Bone marrow (tissue), 2 donors: ENCODE measurements around the gene MLPH.
"Not testable (repeated sequence)": the region's sequence is repeated elsewhere in the genome, so short reads cannot be mapped to it uniquely, and the experiment has no call there.

Source experiments
- DNase-seq, 2 donors: peaks; one replicate each; lab custom pipeline; 2025; lab: John Stamatoyannopoulos, UW

The MLPH gene

DNA sequence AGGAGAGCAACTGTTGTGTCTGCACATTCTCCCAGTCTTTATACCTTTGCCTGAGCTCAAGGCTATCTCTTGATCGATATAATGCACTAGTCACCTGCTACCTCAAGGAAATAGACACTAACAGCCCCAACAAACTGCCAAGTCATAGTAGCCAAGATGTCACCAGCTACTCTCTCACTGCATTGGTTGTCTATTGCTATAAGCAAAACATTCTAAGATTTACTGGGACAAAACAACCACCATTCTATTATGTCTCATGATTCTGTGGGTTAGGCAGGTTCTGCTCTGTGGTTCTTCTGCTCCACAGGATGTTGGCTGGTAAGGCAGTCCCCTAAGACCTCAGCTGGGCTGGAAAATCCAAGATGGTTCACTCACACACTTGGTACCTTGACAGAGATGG, 28.5 kb upstream of the MLPH start:
- no peak for DNase-seq

DNA sequence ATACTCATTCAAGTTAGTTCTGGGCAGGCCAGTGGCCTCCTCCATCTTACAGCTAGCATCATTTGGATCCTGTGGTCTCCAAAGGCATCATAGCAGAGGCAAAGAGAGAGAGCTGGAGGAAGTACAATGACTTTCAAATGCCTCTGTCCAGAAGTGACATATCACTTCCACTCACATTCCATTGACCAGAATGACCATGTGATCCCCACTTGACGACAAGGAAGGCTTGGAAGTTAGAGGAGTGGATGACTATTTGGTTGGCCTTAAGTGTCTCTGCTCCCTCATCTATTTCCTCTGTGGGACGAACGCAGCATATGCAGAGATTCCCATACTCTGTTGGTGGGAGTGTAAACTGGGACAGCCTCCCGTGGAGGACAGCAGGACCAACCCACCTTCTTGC, 27.8 kb upstream of the MLPH start:
- no peak for DNase-seq

DNA sequence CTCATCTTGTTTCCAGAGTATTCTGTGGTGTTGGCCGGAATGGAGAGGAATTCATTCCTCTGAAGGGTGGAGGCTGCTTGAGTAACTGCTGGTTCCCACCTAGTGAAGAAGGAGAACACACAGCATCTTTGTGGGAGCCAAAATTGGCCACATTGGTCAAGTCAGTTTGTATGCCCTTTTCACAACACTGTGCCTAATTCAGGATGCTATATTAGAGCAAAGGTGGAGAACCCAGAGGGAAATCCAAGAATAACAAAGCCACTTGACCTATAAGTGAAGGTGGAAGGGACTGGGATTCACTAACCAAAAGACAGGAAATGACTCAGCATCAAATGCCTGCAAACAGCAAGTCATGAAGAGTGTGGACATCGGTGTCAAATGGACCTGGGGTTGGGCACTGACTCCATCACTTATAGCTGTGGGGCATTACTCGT, 27.3 kb upstream of the MLPH start:
- DNase-seq, result no peak

DNA sequence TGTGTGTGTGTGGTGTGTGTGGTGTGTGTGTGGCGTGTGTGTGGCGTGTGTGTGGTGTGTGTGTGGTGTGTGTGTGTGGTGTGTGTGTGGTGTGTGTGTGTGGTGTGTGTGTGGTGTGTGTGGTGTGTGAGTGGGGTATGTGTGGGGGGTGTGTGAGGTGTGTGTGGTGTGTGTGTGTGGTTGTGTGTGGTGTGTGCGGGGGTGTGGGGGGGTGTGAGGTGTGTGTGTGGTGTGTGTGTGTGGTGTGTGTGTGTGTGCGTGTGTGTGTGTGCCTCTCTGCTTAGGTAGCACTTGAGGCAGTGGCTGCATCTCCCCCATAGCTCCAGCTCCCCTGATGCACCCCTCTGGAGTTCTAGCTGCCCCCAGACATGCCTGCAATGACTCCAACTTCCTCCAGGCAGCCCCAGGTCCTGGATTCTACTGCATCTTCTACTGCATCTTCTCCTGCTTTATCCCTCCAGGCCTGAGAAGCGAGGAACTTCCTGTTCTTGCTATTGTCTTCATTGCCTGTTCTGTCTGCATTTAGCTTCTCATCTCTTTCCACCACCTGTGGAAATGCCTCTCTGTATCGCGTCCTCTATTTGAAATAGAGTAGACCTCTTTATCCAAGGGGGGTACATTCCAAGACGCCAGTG, 22.2 kb upstream of the MLPH start:
- no peak for DNase-seq

DNA sequence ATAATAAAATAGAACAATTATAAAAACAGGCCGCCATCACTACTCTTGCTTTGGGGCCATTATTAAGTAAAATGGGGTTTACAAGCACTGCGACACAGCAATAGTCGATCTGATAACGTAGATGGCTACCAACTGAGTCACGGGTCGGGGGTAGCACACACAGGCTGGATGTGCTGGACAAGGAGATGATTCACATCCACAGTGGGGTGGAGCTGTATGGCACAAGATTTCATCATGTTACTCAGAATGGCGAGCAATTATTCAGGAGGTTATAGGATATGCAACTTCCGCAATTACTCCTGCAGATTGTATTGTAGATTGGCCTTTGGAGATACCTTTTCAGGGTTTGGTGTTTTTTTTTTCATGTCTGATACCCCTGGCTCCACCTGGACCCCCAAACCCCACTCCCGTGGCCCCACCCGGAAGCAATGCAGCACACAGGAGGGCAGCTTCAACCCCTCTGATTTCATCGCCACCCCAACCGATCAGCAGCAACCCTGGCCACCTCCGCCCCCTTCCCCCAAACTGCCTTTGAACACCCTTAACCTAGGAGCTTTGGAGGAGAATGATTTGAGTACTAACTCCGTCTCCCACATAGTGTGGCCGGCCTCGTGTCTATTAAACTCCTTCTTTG, 21.4 kb upstream of the MLPH start:
- DNase-seq, result no peak

DNA sequence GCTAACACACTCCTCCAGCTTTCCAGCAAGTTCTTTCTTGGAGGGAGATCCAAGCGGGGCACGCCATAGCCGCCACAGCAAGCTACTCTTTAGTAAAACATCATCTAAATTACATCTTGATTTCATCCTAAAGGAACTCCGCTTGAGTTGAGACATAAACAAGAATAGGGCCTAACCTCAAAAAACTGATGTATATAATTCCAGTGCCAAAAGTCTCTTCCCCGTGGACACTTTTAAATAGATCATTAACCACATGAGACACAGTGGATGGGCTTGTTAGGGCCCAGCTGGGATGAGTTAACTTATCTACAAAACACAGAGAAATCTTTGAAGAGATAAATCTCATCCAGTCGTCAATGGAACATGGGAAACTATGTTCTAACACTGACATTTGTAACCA, 20.8 kb upstream of the MLPH start:
- DNase-seq, result no peak

DNA sequence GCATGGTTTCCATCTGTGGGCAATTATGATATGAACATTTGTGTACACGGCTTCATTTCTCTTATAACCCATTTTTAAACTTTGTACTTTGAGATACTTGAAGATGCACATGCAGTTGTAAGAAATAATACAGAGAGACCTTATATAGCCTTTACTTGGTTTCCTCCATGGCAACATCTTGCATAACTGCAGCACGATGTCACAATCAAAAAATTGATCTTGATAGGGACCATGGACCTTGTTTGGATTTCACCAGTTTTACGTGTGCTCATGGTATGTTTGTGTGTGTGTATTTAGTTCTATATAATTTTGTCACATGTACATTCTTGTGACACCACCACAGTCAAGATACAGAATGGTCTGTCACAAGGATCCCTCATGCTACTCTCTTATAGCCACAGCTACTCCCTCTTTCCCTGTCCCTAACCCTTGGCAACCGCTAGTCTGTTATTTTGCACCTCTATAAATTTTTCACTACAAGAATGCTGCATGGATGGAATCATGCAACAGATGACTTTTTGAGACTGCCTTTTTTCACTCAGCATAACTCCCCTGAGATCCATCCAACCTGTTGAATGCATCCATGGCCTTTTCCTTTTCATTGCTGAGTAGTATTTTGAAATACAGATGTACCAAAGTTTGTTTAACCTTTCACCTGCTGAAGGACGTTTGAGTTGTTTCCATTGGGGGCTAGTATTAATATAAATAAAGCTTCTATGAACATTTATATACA, 19.4 kb upstream of the MLPH start:
- DNase-seq, result no peak

DNA sequence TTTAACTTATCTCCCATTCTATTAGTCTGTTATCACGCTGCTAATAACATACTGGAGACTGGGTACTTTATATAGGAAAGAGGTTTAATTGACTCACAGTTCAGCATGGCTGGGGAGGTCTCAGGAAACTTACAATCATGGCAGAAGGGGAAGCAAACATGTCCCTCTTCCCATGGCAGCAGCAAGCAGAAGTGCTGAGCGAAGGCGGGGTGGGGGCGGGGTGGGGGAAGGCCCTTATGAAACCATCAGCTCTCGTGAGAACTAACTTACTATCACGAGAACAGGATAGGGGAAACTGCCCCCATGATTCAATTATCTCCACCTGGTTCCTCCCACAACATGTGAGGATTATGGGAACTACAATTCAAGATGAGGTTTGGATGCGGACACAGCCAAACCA, 17.6 kb upstream of the MLPH start:
- DNase-seq, result not testable (repeated sequence)

DNA sequence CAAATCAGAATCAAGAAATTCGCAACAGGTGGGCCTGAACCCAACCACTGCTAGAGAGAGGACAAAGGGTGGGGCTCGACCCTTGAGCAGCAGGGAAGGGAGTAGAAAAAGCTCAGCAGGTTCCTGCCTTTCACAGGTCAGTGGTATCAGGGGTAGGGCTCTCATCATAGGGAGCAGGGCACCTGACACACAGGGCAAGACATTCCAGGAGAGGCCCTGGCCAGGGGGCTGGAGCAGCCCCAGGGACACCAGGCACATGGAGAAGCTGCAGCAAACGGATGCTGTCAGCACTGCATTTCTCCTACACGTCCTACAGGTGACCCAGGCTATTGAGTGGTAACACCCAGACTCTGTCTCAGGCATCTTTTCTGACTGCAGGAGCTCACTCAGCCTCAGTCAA, 17.2 kb upstream of the MLPH start:
- DNase-seq, result no peak

DNA sequence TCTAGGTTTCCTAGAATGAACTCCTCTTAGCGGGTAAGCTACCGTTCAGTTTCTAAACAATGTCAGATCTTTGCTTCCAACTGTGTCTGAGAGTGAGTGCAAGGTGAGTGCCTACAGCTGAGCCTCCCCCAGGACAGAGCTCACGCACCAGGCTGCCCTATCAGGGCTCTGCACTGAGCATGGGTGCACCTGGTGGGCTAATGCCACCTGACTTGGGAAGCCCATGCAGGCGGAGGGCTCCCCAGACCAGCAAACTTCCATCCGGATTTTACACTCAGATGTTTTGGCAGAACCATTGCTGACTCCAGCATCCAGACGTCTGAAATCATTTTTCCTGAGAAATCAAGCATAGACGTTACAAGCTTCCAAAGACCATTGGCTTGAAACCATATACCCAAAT, 16.1 kb upstream of the MLPH start:
- DNase-seq, result no peak

DNA sequence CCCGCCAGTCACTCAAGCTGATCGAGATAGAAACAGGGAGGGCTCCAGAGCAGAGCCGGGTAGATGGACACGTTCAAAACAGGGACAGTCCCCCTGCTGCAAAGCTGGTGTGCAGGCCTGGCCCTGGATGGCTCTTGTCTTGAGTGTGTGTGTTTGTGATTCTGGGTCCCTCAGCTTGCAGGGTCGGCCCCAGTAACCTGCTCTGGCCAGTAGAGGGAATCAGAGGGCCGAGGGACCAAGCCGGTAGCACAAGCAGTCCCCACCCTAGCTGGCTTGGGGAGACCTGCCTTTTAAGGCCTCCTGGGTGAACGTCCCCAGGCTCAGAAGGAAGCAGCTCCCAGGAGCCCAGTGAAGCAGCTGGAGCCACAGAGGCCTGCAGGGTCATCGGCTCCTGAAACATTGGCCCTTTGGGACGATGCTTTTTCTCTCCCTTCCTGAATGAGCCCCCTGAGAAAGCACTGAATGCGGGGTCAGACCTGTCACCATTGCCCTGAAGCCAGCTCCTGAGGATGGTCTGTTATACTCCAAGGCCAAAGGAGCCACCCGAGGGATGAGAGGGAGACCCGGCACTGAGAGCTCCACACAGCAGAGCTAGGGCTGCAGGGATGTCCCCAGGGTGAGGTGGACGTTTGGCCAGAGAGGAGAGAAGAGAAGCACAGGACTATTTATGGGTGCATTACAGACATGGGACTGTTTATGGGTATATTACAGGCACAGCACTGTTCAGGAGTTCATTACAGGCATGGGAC, 15.4 kb upstream of the MLPH start:
- no peak for DNase-seq

DNA sequence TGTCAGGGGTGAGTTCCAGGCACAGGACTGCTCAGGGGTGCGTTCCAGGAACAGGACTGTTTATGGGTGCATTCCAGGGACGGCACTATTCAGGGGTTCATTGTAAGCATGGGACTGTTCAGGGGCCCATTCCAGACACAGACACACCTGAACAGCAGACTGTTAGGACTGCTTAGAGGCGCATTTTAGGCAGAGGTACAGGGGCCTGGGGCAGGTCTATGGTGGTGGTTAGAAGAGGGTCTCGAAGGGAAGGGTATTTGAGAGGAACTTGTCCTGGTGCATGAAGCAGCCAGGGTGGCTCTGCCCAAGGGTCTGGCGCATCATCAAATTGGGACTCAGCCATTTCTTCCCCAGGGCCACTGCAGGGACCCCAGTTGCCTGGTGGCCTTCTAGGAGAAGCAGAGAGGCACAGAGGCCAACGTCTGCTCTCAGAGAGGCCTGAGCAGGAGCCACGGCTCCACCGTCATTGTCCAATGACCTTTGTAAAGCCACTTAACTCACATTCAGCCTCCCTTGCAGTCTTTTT, 14.8 kb upstream of the MLPH start:
- DNase-seq, result no peak

DNA sequence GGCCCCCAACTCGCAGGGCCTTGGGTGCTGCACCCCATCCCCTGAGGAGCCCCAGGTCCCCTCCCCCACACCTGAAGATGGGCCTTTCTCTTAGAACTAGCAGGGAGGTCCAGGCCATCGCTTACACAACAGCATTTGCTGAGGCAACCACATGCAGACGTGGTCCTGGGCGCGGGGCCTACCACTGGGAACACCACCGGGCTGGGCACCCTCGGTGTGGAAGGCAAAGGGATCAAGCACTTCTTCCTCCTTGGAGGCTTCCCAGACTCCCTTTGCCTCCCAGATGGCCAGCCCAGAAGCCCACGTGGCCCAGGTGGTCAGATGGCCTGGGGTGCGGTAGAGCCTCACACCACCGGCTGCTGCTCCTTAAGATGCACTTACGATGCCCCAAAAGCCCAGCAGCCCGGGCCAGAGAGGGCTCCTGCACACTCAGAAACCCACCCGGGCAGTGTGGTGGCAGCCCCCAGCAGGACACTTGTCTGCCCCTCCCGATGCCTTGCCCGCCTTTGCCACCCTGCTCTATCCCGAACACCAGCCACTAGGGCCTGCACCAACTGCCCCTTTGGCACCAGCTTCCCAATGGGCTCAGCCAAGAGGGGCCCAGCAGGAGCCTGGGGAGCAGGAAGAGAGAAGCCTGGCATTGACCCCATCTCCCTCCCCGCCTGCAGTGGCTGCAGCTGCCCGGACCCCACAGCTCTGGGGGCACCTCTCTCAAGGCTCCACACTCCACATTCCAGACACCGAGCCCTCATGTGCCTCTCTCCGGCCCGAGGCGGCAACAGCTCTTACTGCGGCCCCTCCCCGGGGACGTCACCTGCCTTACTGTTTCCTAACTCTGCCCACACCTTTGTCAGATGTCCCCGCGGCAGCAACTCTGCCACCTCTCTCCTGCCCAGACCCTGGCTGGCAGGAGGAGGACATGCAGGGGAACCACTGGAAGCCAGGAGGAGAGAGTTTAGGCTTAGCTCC, 13.9 kb upstream of the MLPH start:
- DNase-seq, result no peak

DNA sequence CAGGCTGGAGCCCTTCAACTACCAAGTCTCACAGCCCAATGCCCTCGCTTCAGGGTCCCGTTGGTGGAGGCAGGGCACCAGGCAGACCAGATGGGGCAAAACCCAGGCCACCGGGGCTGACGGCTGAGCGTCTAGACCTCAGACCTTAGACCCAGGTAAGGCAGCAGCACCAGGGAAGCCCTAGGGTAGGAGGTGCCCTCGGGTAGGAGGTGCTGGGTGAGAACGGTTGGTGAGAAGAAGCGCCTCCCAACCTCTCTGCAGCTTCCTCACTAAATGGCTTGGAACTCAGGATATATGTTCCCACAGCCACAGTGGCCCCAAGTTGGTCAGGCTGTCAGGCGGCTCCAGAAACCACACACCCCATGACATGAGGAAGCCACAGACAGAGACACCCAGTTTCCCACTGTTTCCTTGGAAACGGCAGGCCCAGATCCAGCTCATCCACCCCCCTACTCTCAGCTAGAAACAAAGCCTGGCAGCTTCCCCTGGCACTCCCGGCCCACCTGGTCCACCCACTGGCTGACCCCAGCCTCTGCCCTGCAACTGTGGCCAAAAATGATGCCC, 13.1 kb upstream of the MLPH start:
- DNase-seq, result no peak

DNA sequence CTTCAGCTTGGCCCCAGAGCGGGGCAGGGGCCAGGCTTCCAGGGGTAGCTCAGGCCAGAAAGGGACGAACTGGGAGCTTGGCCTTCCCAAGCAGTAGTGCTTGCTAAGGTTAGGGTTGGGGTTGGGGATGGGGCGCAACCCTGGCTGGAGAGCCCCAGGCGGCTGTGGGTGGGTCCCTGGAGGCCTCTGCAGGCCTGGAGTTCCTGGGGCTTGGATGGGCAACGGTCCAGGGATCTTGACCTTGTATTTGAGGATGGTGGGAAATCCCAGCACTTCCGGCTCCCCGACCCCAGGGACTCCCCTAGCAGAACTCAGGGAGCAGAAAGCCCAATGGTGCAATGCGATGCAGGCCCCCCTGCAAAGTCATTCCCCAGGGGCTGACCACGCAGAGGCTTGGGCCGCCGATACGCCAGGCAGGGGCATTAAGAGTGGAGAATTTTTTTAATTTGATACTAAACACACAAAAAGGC, 12.6 kb upstream of the MLPH start:
- DNase-seq, result no peak

DNA sequence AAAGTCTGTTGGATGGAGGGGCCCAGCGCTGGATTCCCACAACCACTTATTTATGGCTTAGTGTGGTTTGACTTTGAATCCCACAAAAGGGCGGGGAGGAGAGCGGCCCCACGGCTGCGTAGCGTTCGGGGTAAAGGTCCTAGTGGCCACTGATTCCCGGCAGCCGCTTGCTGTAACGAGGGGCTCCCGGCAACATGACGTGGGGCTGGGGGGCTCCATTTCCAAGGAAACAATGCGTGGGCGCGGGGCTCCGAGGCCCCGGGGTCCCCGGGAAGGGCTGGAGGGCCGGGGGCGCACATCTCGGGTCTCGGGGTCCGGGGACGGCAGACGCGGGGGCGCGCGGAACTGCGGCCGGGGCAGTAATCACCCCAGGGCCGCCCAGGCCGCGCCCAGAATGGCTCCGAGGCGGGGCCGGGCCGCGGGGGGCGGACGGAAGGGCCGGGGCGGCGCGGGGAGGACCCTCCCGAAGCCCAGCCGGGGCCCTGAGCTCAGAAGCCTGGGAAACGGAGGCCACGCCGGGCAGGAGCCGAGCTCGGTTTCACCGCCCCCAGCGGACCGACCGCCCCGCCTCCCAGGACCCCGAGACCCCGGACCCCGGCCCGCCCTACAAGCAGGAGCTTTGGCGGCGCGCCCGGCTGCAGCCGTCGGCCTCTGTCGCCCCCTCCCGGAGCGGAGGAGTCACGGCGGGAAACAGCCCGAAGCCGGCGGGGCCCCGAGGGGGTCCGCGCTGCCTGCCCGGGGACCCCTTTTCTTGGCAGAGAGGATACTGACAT, 11.9 kb upstream of the MLPH start:
- DNase-seq, result peak; percentile 39 to 72

DNA sequence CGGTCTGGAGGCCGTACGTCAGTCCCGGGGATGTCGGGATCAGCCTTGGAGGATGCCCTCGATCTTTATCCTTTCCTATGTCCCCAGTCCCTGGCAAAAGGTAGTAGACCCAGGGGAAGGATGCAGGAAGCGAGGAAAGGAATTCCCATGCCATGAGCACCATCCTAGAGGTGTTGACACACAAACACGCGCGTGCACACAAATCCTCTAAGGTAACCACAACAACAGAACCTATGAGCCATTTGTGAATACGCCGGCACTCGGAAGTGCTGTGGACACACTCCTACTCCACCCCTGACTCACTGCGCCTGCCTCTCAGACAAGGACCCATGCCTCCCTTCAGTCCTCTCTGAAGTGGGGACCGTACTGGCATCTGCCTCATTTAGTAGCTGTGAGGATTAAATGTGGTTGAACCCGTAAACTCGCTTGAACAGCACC, 11.3 kb upstream of the MLPH start:
- no peak for DNase-seq

DNA sequence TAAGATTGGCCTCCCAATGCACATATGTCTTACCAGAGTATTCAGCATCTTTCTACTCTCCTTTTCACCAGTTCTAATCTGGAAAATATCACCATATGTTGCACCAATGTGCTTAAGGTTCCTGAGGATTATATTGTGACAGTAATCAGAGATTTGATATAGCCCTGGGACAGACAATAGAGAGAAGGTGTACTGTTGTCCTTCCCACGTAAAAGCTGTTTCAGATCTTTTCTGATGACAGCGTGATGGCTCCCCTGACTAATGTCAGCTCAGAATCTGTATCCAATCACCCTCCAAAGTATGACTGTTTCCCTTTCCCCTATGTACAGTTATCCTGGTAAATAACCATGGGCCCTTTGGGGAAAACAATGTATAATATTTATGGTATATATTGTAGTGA, 9.0 kb upstream of the MLPH start:
- no peak for DNase-seq

DNA sequence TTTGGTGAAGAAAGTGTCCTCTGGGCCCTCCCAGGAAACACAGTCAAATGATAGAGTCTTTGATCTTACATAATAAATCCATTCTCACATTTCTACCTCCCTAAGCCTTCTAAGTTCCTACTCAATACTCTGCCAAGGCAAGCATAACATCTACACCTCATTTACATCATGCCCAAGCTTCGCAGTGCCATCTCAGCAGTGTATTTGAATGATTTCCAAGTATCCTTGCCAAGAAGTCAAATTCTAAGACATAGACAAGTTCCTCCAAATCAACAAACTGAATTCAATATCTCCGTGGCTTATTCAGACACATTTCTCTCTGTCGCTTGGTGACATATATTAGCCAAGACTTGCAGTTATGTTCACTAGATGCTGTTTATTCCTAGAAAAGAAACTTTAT, 8.1 kb upstream of the MLPH start:
- DNase-seq, result no peak

DNA sequence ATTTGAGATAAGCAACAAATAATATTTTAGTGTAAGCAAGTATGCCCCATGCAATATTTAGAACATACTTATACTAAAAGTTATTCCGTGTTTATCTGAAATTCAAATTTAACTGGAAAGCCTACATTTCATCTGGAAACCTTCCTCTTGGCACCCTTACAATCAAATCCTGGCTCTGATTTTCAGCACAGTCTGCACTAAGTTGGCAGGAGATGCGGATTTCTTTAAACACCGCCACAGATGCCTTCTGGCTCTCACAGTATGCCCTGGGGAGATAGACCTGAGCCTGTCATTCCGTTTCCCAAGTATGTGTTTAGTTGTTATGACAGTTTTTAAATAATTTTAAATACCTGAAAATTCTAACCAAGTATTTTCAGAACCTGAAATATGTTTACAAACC, 7.3 kb upstream of the MLPH start:
- DNase-seq, result no peak
